K562 (cell line): ENCODE measurements around the gene PATL2. TPM values are rescaled to one million over a fixed set of nuclear protein-coding genes. Genes with fewer than 3 reads are reported as not detected.

ENCODE experiments used
- BACH1 ChIP-seq: fragments of 200-800 bp; sonication (Bioruptor generic); IDR thresholded peaks from 2 replicates; pipeline ENCODE4 v1.6.1; 2016; ENCODE audit warnings: missing genetic modification characterization, missing compliant biosample characterization
- BHLHE40 ChIP-seq: IDR thresholded peaks from 2 replicates; pipeline ENCODE4 v1.6.1; 2011; ENCODE audit warnings: low read length, improper control_type of control experiment
- CREB5 ChIP-seq: fragments of 250-450 bp; sonication (Bioruptor Pico); IDR thresholded peaks from 2 replicates; pipeline ENCODE4 v1.5.0; 2020; ENCODE audit warnings: mild to moderate bottlenecking
- ETV5 ChIP-seq: sonication (generic); formaldehyde crosslinking; IDR thresholded peaks from 2 replicates; pipeline ENCODE4 v1.4.0; 2020; ENCODE audit warnings: low read depth, mild to moderate bottlenecking, missing genetic modification reagents
- EWSR1 ChIP-seq: fragments of 450-650 bp; IDR thresholded peaks from 2 replicates; pipeline ENCODE4 v1.6.1; 2018; ENCODE audit warnings: borderline replicate concordance, mild to moderate bottlenecking, low read depth, moderate library complexity; ENCODE audit not compliant: partially characterized antibody
- FOXA3 ChIP-seq, 2 experiments: fragments of 450-650 bp in 1 of 2; sonication (generic) in 1 of 2; formaldehyde crosslinking; IDR thresholded peaks in 1 of 2; conservative IDR thresholded peaks in 1 of 2; 2 replicates each; pipeline versions ENCODE4 v1.4.0 to v1.8.0; 2020 to 2022; ENCODE audit warnings: mild to moderate bottlenecking in 2 of 2, missing genetic modification reagents in 1 of 2
- GABPA ChIP-seq: fragments of 200-800 bp; sonication (Bioruptor generic); conservative IDR thresholded peaks from 2 replicates; pipeline ENCODE4 v1.6.1; 2016; ENCODE audit warnings: low read depth, missing genetic modification characterization, missing compliant biosample characterization
- GABPB2 ChIP-seq: fragments of 250-450 bp; sonication (Bioruptor Pico); conservative IDR thresholded peaks from 2 replicates; pipeline ENCODE4 v1.5.1; 2021; ENCODE audit warnings: mild to moderate bottlenecking
- NRF1 ChIP-seq, 2 experiments: fragments of 450-650 bp; IDR thresholded peaks in 1 of 2; conservative IDR thresholded peaks in 1 of 2; 2 replicates each; pipeline ENCODE4 v1.6.1; 2014; ENCODE audit warnings: mild to moderate bottlenecking in 2 of 2
- RFX1 ChIP-seq: fragments of 450-650 bp; IDR thresholded peaks from 2 replicates; pipeline ENCODE4 v1.6.1; 2016; ENCODE audit warnings: mild to moderate bottlenecking, moderate library complexity
- RFX5 ChIP-seq: IDR thresholded peaks from 2 replicates; pipeline ENCODE4 v1.6.1; 2011; ENCODE audit warnings: low read depth, mild to moderate bottlenecking, improper control_type of control experiment, low read length
- SAFB2 ChIP-seq: fragments of 200-400 bp; formaldehyde crosslinking; IDR thresholded peaks from 2 replicates; pipeline ENCODE4 v1.6.1; 2018; ENCODE audit warnings: borderline replicate concordance, low read length, low read depth, moderate library complexity; ENCODE audit not compliant: severe bottlenecking
- SNIP1 ChIP-seq: fragments of 450-650 bp; IDR thresholded peaks from 2 replicates; pipeline ENCODE4 v1.7.1; 2017; ENCODE audit warnings: low read depth, mild to moderate bottlenecking
- SP2 ChIP-seq: IDR thresholded peaks from 2 replicates; pipeline ENCODE4 v1.6.1; 2011; ENCODE audit warnings: mild to moderate bottlenecking, low read depth, low read length, moderate library complexity; ENCODE audit not compliant: poor library complexity, severe bottlenecking; ENCODE audit errors: extremely low read depth
- ZNF3 ChIP-seq: fragments of 250-450 bp; sonication (Bioruptor Pico); IDR thresholded peaks from 2 replicates; pipeline ENCODE4 v1.5.0; 2021; ENCODE audit warnings: mild to moderate bottlenecking, moderate library complexity
- ZNF318 ChIP-seq, 2 experiments: fragments of 450-650 bp; IDR thresholded peaks; 2 replicates each; pipeline ENCODE4 v1.6.1; 2016; ENCODE audit warnings: mild to moderate bottlenecking in 2 of 2, borderline replicate concordance in 1 of 2, low read depth in 1 of 2, moderate library complexity in 1 of 2
- polyA plus RNA-seq, 8 experiments: library from polyadenylated mRNA; depleted of rRNA in 4 of 8; stranded (reverse) in 5 of 8; unstranded in 3 of 8; fragments of >200 nt; fragmentation: Nextera tagmentation in 2 of 8; fragmentation: Illumina TruSeq in 1 of 8; extraction: Ambion mirVana in 2 of 8; extraction: Trizol in 1 of 8; gene quantifications; 2 replicates each; pipeline versions ENCODE4 v1.2.1 to v1.2.3, GENCODE V29; 2011 to 2014; ENCODE audit warnings: inconsistent platforms in 1 of 8, missing spikeins in 1 of 8
- total RNA-seq, 7 experiments: library from RNA; depleted of rRNA in 6 of 7; stranded (reverse); fragments of >200 nt in 6 of 7; fragmentation: Illumina TruSeq in 2 of 7; extraction: Trizol in 2 of 7; gene quantifications; 2 replicates each; pipeline versions ENCODE4 v1.2.1 to v1.2.3, GENCODE V29; 2011 to 2021; ENCODE audit warnings: low replicate concordance in 1 of 7

Gene PATL2
- total and polyA plus RNA-seq, 9 of the 15 experiments (the other 6 are each of a cell fraction or from before 2014, with no cell fraction given) = 0.42 to 1.1 (median 0.86) TPM

- no peak for TF ChIP-seq EWSR1
- peak in 1 of 2 experiments; percentile 78; a peak in 2 of 4 replicates for TF ChIP-seq ZNF318 (IDR thresholded peaks at IDR 0.05; ENCODE audit: borderline replicate concordance in 1 of 2, low read depth in 1 of 2)
- TF ChIP-seq NRF1 (conservative IDR thresholded peaks at IDR 0.05 in 1 of 2, IDR thresholded peaks at IDR 0.05 in 1 of 2) = 0 out of 4 replicates have a peak, but pooled peaks of 1 of the 2 experiments have one; percentile 7
- peak; percentile 83 for TF ChIP-seq ETV5
- TF ChIP-seq SAFB2 = no peak
- TF ChIP-seq CREB5 (CRISPR knock-in tag) = peak; percentile 14; the same call in 1 of the 2 replicates
- TF ChIP-seq FOXA3 (CRISPR knock-in tag; conservative IDR thresholded peaks at IDR 0.05 in 1 of 2, IDR thresholded peaks at IDR 0.05 in 1 of 2) = peak in 1 of 2 experiments; percentile 57; a peak in 2 of 4 replicates
- 0 out of 2 replicates have a peak, but pooled peaks have one; percentile 24 for TF ChIP-seq BHLHE40
- TF ChIP-seq GABPA (tag) = peak; percentile 73
- TF ChIP-seq SNIP1 = no peak
- TF ChIP-seq BACH1 (tag) = peak; percentile 60; the same call in 1 of the 2 replicates
- TF ChIP-seq SP2 = no peak
- TF ChIP-seq RFX5 = 0 out of 2 replicates have a peak, but pooled peaks have one; percentile 25
- TF ChIP-seq GABPB2 = 0 out of 2 replicates have a peak, but pooled peaks have one; percentile 70
- no peak for TF ChIP-seq RFX1
- TF ChIP-seq ZNF3 (CRISPR knock-in tag) = peak; percentile 81
Observed at GRCh38 chr15:44726568-44727484, 15.7 kb upstream of the PATL2 start (continued).
